DMS153 treated with DMSO at 0.1 percent for 48 hours (cell line): ENCODE data around the gene AQR.
"Not testable (repeated sequence)": the region's sequence is repeated elsewhere in the genome, so short reads cannot be mapped to it uniquely, and the experiment has no call there.

Experiments
- DNase-seq: peaks from one replicate; lab custom pipeline; 2025; ENCODE audit not compliant: unreplicated experiment; lab: John Stamatoyannopoulos, UW

Gene AQR

GRCh38 chr15:34964277-34964676, 5.3 kb downstream of the AQR start:
- no peak for DNase-seq

GRCh38 chr15:34953851-34954250, 15.7 kb downstream of the AQR start:
- no peak for DNase-seq

- DNase-seq: no peak
Observed at GRCh38 chr15:34952481-34952880, 17.1 kb downstream of the AQR start.

GRCh38 chr15:34951993-34952392, 17.5 kb downstream of the AQR start:
- DNase-seq: no peak

GRCh38 chr15:34944936-34945335, 24.6 kb downstream of the AQR start:
- no peak for DNase-seq

GRCh38 chr15:34943711-34944110, 25.8 kb downstream of the AQR start:
- no peak for DNase-seq

GRCh38 chr15:34943264-34943663, 26.3 kb downstream of the AQR start:
- DNase-seq: not testable (repeated sequence)

- DNase-seq: no peak
Observed at GRCh38 chr15:34942363-34942762, 27.2 kb downstream of the AQR start.

- DNase-seq: no peak
Observed at GRCh38 chr15:34941831-34942230, 27.7 kb downstream of the AQR start.

GRCh38 chr15:34941185-34941698, 28.3 kb downstream of the AQR start:
- DNase-seq: no peak

GRCh38 chr15:34933432-34933975, 36.0 kb downstream of the AQR start:
- DNase-seq: no peak

- not testable (repeated sequence) for DNase-seq
Observed at GRCh38 chr15:34928349-34928748, 41.2 kb downstream of the AQR start.

- no peak for DNase-seq
Observed at GRCh38 chr15:34927726-34928125, 41.8 kb downstream of the AQR start.

GRCh38 chr15:34914317-34914716, 55.2 kb downstream of the AQR start:
- DNase-seq: no peak

- DNase-seq: no peak
Observed at GRCh38 chr15:34905047-34905446, 64.5 kb downstream of the AQR start.

- DNase-seq: no peak
Observed at GRCh38 chr15:34904527-34904926, 65.0 kb downstream of the AQR start.

GRCh38 chr15:34900748-34901147, 68.8 kb downstream of the AQR start:
- no peak for DNase-seq

GRCh38 chr15:34896183-34896582, 73.4 kb downstream of the AQR start:
- no peak for DNase-seq

- DNase-seq: no peak
Observed at GRCh38 chr15:34893967-34894366, 75.6 kb downstream of the AQR start.

GRCh38 chr15:34892963-34893591, 76.5 kb downstream of the AQR start:
- DNase-seq: no peak

GRCh38 chr15:34890424-34890823, 79.1 kb downstream of the AQR start:
- DNase-seq: no peak

GRCh38 chr15:34889476-34889875, 80.1 kb downstream of the AQR start:
- DNase-seq: no peak

GRCh38 chr15:34886134-34886533, 83.4 kb downstream of the AQR start:
- no peak for DNase-seq
